Adrenal gland (tissue), 12 donors: ENCODE measurements around the gene NBDY. TPM values are rescaled to one million over a fixed set of nuclear protein-coding genes. Genes with fewer than 3 reads are reported as not detected.

Source experiments
- DNase-seq, 7 donors: peaks; one replicate each; pipeline ENCODE4 v3.0.0-alpha.2; 2019 to 2020
- H3K27ac ChIP-seq, 5 donors: fragments of 200-600 bp; sonication (generic) in 4 of 5; 1 replicate in 3 of 5; 2 replicates in 2 of 5; pipeline versions ENCODE4 v1.5.1 to v1.8.0; 2016 to 2020; ENCODE audit warnings: mild to moderate bottlenecking in 1 of 5
- H3K27me3 ChIP-seq: fragments of 200-600 bp; 2 replicates; pipeline ENCODE4 v1.8.0; 2021
- H3K36me3 ChIP-seq, 2 donors: fragments of 200-600 bp; replicated peaks in 1 of 2; 1 replicate in 1 of 2; 2 replicates in 1 of 2; pipeline versions ENCODE4 v1.5.1 to v1.8.0; 2018 to 2022
- H3K4me1 ChIP-seq, 2 donors: fragments of 200-600 bp; replicated peaks in 1 of 2; 1 replicate in 1 of 2; 2 replicates in 1 of 2; pipeline versions ENCODE4 v1.5.1 to v1.8.0; 2018 to 2021
- H3K4me3 ChIP-seq, 4 donors: fragments of 200-600 bp; sonication (generic) in 3 of 4; one replicate each; pipeline ENCODE4 v1.5.1; 2016 to 2018
- H3K9me3 ChIP-seq, 3 donors: fragments of 200-600 bp; sonication (generic) in 1 of 3; replicated peaks in 1 of 3; 1 replicate in 2 of 3; 2 replicates in 1 of 3; pipeline versions ENCODE4 v1.5.1 to v1.8.0; 2016 to 2021
- POLR2A ChIP-seq, 2 donors: fragments of 450-650 bp; IDR thresholded peaks; one replicate each; pipeline ENCODE4 v1.6.1; 2017; ENCODE audit warnings: antibody characterized with exemption in 2 of 2, mild to moderate bottlenecking in 2 of 2, moderate library complexity in 1 of 2
- WGBS, 4 donors: extraction: QIAGEN DNeasy Blood & Tissue Kit in 2 of 4; methylation state at CpG; one replicate each; pipeline versions ENCODE4 v1.1.5 to v1.1.7; 2013 to 2017; 5-methylcytosine and 5-hydroxymethylcytosine counted together
- intact Hi-C, 2 donors: fragments of 100-400 bp; cut with DNase I; formaldehyde crosslinking; loops; one replicate each; pipeline versions ENCODE4 v1.14.1 to v1.15.0; 2022 to 2023
- polyA plus RNA-seq, 3 donors: library from polyadenylated mRNA; stranded (reverse); fragments of 200-250 nt in 2 of 3; fragments of 350-450 nt in 1 of 3; fragmentation: Illumina TruSeq in 1 of 3; extraction: RNeasy Lipid Tissue Mini Kit (QIAGEN cat#74804) in 1 of 3; gene quantifications; one replicate each; pipeline ENCODE4 v1.2.3, GENCODE V29; 2013 to 2014
- total RNA-seq, 9 donors: library from RNA; depleted of rRNA in 4 of 9; stranded (reverse); fragments of >200 nt in 4 of 9; fragments of 120-200 nt in 1 of 9; fragmentation: NEBNext Ultra II Directional in 1 of 9; extraction: Animal tissue kit (Norgen Biotek cat#: 25700) in 1 of 9; gene quantifications; one replicate each; pipeline versions ENCODE4 v1.1.0 to v1.2.4, GENCODE V29; 2013 to 2023
- TF ChIP-seq, protein P1 (sequence below), 6 experiments: fragments of 450-650 bp in 4 of 6; fragments of 200-600 bp in 2 of 6; sonication (generic) in 1 of 6; IDR thresholded peaks; 1 replicate in 5 of 6; 2 replicates in 1 of 6; pipeline versions ENCODE4 v1.5.1 to v1.8.0; 2016 to 2021; ENCODE audit warnings: antibody characterized with exemption in 6 of 6, mild to moderate bottlenecking in 2 of 6, moderate library complexity in 1 of 6
- donor health status: healthy with polysubstance abuse.
- donor health status: Bipolar disorder and iron deficiency.
- donor health status: DM: yes; HTN: yes; CAD: no.
- donor health status: DM: no; HTN: no; CAD: no.
- donor health status: DM: no; HTN: no; CAD: no.
- donor health status: DM: yes; HTN: yes; CAD: no.

The NBDY gene
- total and polyA plus RNA-seq, 12 donors, result 14.7 to 98.5 (median 36.3) TPM

DNA sequence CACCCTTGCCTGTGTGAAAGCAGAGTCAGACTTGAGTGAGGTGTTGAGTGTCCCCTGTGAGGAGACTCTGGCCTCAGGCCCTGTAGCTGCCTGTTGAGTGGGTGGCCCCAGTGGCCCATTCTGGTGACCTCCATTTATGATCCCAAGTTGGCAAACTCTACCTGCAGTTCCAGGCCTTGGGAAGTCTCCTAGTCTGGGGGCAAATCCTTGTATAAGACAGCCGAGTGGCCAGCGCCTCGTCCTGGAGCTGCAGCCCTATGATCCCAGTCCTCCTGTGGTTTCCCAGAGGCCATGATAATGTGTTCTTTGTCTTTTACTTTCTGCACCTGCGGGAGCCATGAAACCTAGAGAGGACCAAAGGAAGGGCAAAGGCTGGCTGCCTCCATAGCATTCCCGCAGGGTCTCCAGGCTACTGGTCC, 58.7 kb downstream of the NBDY start:
- no peak for TF ChIP-seq POLR2A (IDR thresholded peaks at IDR 0.05)
- TF ChIP-seq, protein P1, sequence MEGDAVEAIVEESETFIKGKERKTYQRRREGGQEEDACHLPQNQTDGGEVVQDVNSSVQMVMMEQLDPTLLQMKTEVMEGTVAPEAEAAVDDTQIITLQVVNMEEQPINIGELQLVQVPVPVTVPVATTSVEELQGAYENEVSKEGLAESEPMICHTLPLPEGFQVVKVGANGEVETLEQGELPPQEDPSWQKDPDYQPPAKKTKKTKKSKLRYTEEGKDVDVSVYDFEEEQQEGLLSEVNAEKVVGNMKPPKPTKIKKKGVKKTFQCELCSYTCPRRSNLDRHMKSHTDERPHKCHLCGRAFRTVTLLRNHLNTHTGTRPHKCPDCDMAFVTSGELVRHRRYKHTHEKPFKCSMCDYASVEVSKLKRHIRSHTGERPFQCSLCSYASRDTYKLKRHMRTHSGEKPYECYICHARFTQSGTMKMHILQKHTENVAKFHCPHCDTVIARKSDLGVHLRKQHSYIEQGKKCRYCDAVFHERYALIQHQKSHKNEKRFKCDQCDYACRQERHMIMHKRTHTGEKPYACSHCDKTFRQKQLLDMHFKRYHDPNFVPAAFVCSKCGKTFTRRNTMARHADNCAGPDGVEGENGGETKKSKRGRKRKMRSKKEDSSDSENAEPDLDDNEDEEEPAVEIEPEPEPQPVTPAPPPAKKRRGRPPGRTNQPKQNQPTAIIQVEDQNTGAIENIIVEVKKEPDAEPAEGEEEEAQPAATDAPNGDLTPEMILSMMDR (IDR thresholded peaks at IDR 0.05), result no peak
- Histone ChIP-seq H3K27ac (no peak overlapping the region), H3K9me3 (no peaks in the 10 kb centered on the region), H3K36me3 (no peaks in the 10 kb centered on the region), H3K4me3 (no peak overlapping the region), H3K4me1 (peaks cover 0 to 4% of the 10 kb centered on the region in 2 donors), H3K27me3 (no peaks in the 10 kb centered on the region)
- intact Hi-C loops, result no loop called here
- 77 to 96% (median 82%) methylated on average over 2 to 5 of the region's 5 CpGs; no CpG with 5 or more reads in 1 of the 4 donors for WGBS, 4 donors
- DNase-seq, result no peak

GRCh38 chrX:56788229-56788628, 59.2 kb downstream of the NBDY start:
- intact Hi-C loops, result no loop called here

DNA sequence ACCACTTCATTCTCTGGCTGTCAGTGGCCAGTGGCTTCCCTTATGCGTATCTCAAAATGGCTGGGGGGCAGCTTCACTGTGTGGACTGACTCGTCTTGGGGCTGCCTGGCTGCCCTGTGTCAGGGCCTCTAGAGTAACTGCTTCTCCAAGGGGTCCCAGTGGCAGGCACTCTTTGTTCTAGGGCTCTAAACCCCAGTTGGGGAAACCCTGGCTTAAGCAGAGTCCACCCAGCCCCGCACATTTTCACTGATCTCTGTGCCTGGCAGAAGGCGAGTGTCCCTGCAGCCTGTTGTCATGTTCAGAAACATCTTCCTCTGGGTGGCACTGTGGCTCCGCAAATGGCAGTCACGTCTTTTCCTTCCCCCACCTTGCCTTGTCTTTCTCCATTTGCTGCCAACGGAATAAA, 59.7 kb downstream of the NBDY start:
- peak in 3 of 7 donors; percentile 74 to 79 (median 75) for DNase-seq
- no peak overlapping the region for H3K4me3 ChIP-seq
- no peak overlapping the region for H3K27ac ChIP-seq
- no peaks in the 10 kb centered on the region for H3K27me3 ChIP-seq
- 39 to 98% (median 54%) methylated on average over 5 to 7 of the region's 7 CpGs for WGBS, 4 donors
- no peaks in the 10 kb centered on the region for H3K4me1 ChIP-seq
- H3K9me3 ChIP-seq, result no peaks in the 10 kb centered on the region
- intact Hi-C loops, result no loop called here
- no peak for TF ChIP-seq POLR2A (IDR thresholded peaks at IDR 0.05)
- TF ChIP-seq, protein P1 (IDR thresholded peaks at IDR 0.05), result peak in 4 of 6 experiments; percentile 7 to 70 (median 58)
- no peaks in the 10 kb centered on the region for H3K36me3 ChIP-seq

More at GRCh38 chrX:56788229-56788628, 59.2 kb downstream of the NBDY start:
- Histone ChIP-seq H3K4me1 (no peaks in the 10 kb centered on the region), H3K27ac (no peak overlapping the region), H3K4me3 (no peak overlapping the region), H3K9me3 (no peaks in the 10 kb centered on the region), H3K36me3 (no peaks in the 10 kb centered on the region), H3K27me3 (no peaks in the 10 kb centered on the region)
- no peak for TF ChIP-seq POLR2A (IDR thresholded peaks at IDR 0.05)
- TF ChIP-seq, protein P1 (IDR thresholded peaks at IDR 0.05), result peak in 3 of 6 experiments; percentile 15 to 32 (median 18)
- WGBS, 4 donors, result 31 to 67% (median 54%) methylated on average over 3 of the region's 3 CpGs
- DNase-seq, result peak in 1 of 7 donors; percentile 34

DNA sequence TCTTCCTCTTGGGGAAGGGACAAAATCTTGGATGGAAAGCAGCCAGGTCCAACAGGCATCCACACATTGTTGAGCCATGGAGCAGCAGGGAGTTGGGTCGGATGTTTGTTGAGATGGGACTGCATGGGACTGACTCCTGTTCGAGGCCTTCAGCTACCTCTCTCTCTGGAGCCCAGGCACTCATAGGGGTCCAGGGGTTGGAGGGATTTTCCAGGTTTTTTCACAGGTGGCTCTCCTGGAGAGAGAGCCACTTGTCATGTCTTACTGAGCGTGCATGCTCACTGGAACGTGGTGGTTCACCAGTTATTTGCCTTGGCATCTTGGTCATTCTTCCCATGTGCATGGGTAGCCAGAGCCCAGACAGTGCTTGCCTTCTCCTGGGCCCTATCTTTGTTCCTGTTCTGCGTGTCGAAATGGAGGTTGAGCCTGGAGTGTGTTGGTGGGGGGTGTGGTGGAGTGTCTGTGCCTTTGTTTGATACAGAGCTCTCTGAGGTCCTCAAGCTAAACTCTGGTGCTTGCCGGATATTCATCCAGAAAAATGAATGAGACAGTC, 60.6 kb downstream of the NBDY start:
- Histone ChIP-seq H3K4me3 (no peak overlapping the region), H3K27me3 (no peaks in the 10 kb centered on the region), H3K9me3 (no peaks in the 10 kb centered on the region), H3K27ac (no peak overlapping the region), H3K4me1 (no peaks in the 10 kb centered on the region), H3K36me3 (no peaks in the 10 kb centered on the region)
- no peak for TF ChIP-seq POLR2A (IDR thresholded peaks at IDR 0.05)
- TF ChIP-seq, protein P1 (IDR thresholded peaks at IDR 0.05), result no peak
- peak in 2 of 7 donors; percentile 9 for DNase-seq
- WGBS, 4 donors, result 71 to 87% (median 77%) methylated on average over 5 to 7 of the region's 7 CpGs
- intact Hi-C loops, result no loop called here
